GM12878 (cell line): ENCODE results near the gene MT1H. TPM values are rescaled to one million over a fixed set of nuclear protein-coding genes. Genes with fewer than 3 reads are reported as not detected.

Experiments
- ATAC-seq: fragments of 200-7000 bp; cut with Tn5 transposase; 3 replicates; pipeline ENCODE4 v1.9.1; 2020; ENCODE audit warnings: mild to moderate bottlenecking, moderate library complexity
- BruUV-seq: library from RNA; stranded (reverse); fragments of 400-500 nt; replicated peaks from 2 replicates; lab custom pipeline; 2021; lab: Mats Ljungman, UMichigan
- CTCF ChIA-PET: fragments of 300-600 bp; sonication (Branson Sonifier 250); formaldehyde crosslinking; extraction: SDS; loops from one replicate; lab custom pipeline; 2021; ENCODE audit warnings: inconsistent platforms; lab: Yijun Ruan, JAX
- POLR2A ChIA-PET: fragments of 350-600 bp; formaldehyde crosslinking; extraction: SDS; loops from one replicate; lab custom pipeline; 2021; ENCODE audit warnings: inconsistent platforms; lab: Charles Lee
- RAD21 ChIA-PET: fragments of 300-600 bp; sonication (Branson Sonifier 250); formaldehyde crosslinking; loops from one replicate; lab custom pipeline; 2023; ENCODE audit warnings: antibody characterized with exemption; ENCODE audit not compliant: unreplicated experiment; lab: Charles Lee
- SMC1A ChIA-PET: fragments of 300-600 bp; sonication (Branson Sonifier 250); formaldehyde crosslinking; loops from one replicate; lab custom pipeline; 2023; ENCODE audit not compliant: unreplicated experiment, uncharacterized antibody; lab: Charles Lee
- DNase-seq: peaks from one replicate; pipeline ENCODE4 v3.0.0-alpha.2; 2011; ENCODE audit warnings: low read depth, low spot score
- FAIRE-seq: peaks from 3 replicates; lab custom pipeline; 2011; peaks lifted over from hg19 to GRCh38; lab: Jason Lieb, UNC
- H2AFZ ChIP-seq: 2 replicates; pipeline ENCODE4 v1.6.0; 2011; ENCODE audit warnings: low read depth, low read length, control low read depth; ENCODE audit not compliant: control insufficient read depth
- H3K27ac ChIP-seq: 2 replicates; pipeline ENCODE4 v1.5.1; 2011; ENCODE audit warnings: control low read depth; ENCODE audit not compliant: control insufficient read depth, insufficient read depth
- H3K27me3 ChIP-seq, 2 experiments: replicated peaks in 1 of 2; 2 replicates each; pipeline versions ENCODE4 v1.6.0 to v1.6.1; 2011; ENCODE audit warnings: low read length in 1 of 2; ENCODE audit not compliant: control insufficient read depth in 2 of 2, insufficient read depth in 2 of 2
- H3K36me3 ChIP-seq, 2 experiments: 2 replicates each; pipeline ENCODE4 v1.5.1; 2011; ENCODE audit warnings: low read length in 1 of 2; ENCODE audit not compliant: control insufficient read depth in 2 of 2, insufficient read depth in 2 of 2
- H3K4me1 ChIP-seq: 2 replicates; pipeline ENCODE4 v1.6.1; 2011; ENCODE audit warnings: mild to moderate bottlenecking, low read length, moderate library complexity, mixed read lengths; ENCODE audit not compliant: control insufficient read depth, insufficient read depth
- H3K4me2 ChIP-seq: 2 replicates; pipeline ENCODE4 v1.6.0; 2011; ENCODE audit warnings: control low read depth; ENCODE audit not compliant: control insufficient read depth, insufficient read depth
- H3K4me3 ChIP-seq: fragments of 200-600 bp; sonication (generic); 2 replicates; pipeline ENCODE4 v1.5.1; 2016
- H3K79me2 ChIP-seq: 2 replicates; pipeline ENCODE4 v1.6.0; 2011; ENCODE audit warnings: low read length; ENCODE audit not compliant: control insufficient read depth, insufficient read depth
- H3K9ac ChIP-seq: 2 replicates; pipeline ENCODE4 v1.8.0; 2011; ENCODE audit warnings: low read length, control low read depth, mixed read lengths; ENCODE audit not compliant: control insufficient read depth, insufficient read depth
- H3K9me3 ChIP-seq: replicated peaks from 3 replicates; pipeline ENCODE4 v1.5.1; 2011; ENCODE audit warnings: mild to moderate bottlenecking, low read length; ENCODE audit not compliant: control insufficient read depth, insufficient read depth
- H4K20me1 ChIP-seq: 2 replicates; pipeline ENCODE4 v1.6.0; 2011; ENCODE audit not compliant: control insufficient read depth, insufficient read depth
- CBX3 ChIP-seq: fragments of 200-600 bp; sonication (generic); IDR thresholded peaks from 2 replicates; pipeline ENCODE4 v1.6.1; 2016; ENCODE audit warnings: low read depth, borderline replicate concordance
- MEF2B ChIP-seq: fragments of 450-650 bp; IDR thresholded peaks from 2 replicates; pipeline ENCODE4 v1.6.1; 2018; ENCODE audit warnings: mild to moderate bottlenecking, moderate library complexity; ENCODE audit not compliant: partially characterized antibody, poor library complexity, severe bottlenecking
- MYC ChIP-seq: IDR thresholded peaks from 2 replicates; pipeline ENCODE4 v1.6.1; 2011; ENCODE audit warnings: mild to moderate bottlenecking, low read length, moderate library complexity, inconsistent platforms; ENCODE audit not compliant: insufficient read depth, insufficient replicate concordance, insufficient read length, severe bottlenecking
- SMAD1 ChIP-seq: fragments of 450-650 bp; IDR thresholded peaks from 2 replicates; pipeline ENCODE4 v1.6.1; 2018; ENCODE audit warnings: mild to moderate bottlenecking, low read depth; ENCODE audit not compliant: partially characterized antibody
- WGBS: methylation state at CpG from one replicate; pipeline ENCODE4 v1.1.6; 2016; ENCODE audit warnings: low lambda C conversion rate; ENCODE audit not compliant: insufficient replicate concordance, insufficient coverage; ENCODE audit errors: missing lambda C conversion rate; 5-methylcytosine and 5-hydroxymethylcytosine counted together
- in situ Hi-C: fragments of 300-500 bp; cut with MboI; formaldehyde crosslinking; loops from 9 replicates; pipeline ENCODE4 v1.14.3; 2018; ENCODE audit warnings: mixed read lengths
- intact Hi-C: fragments of 100-400 bp; cut with micrococcal nuclease; formaldehyde crosslinking; loops from one replicate; pipeline ENCODE4 v1.14.2; 2022; ENCODE audit not compliant: unreplicated experiment
- polyA plus RNA-seq, 11 experiments: library from polyadenylated mRNA; depleted of rRNA in 4 of 11; unstranded in 6 of 11; stranded (reverse) in 5 of 11; fragments of >200 nt; fragmentation: Nextera tagmentation in 4 of 11; fragmentation: Illumina TruSeq in 1 of 11; extraction: Ambion mirVana in 4 of 11; extraction: Trizol in 1 of 11; gene quantifications; 1 replicate in 1 of 11; 2 replicates in 10 of 11; pipeline versions ENCODE4 v1.2.1 to v1.2.3, GENCODE V29; 2011 to 2016; ENCODE audit warnings: inconsistent platforms in 2 of 11, missing spikeins in 2 of 11, low read depth in 1 of 11
- total RNA-seq, 4 experiments: library from RNA; depleted of rRNA in 3 of 4; stranded (reverse); fragments of >200 nt in 3 of 4; fragmentation: Illumina TruSeq in 1 of 4; extraction: Trizol in 1 of 4; gene quantifications; 2 replicates each; pipeline versions ENCODE4 v1.2.1 to v1.2.3, GENCODE V29; 2013 to 2021
- TF ChIP-seq, protein P1 (sequence below): IDR thresholded peaks from 2 replicates; pipeline ENCODE4 v1.6.1; 2012; ENCODE audit warnings: low read depth, low read length, improper control_type of control experiment

The MT1H gene
- total and polyA plus RNA-seq, 10 of the 15 experiments (the other 5 are each of a cell fraction or from before 2014, with no cell fraction given) = 0.40 to 6.0 (median 1.1) TPM; not detected in 2

DNA sequence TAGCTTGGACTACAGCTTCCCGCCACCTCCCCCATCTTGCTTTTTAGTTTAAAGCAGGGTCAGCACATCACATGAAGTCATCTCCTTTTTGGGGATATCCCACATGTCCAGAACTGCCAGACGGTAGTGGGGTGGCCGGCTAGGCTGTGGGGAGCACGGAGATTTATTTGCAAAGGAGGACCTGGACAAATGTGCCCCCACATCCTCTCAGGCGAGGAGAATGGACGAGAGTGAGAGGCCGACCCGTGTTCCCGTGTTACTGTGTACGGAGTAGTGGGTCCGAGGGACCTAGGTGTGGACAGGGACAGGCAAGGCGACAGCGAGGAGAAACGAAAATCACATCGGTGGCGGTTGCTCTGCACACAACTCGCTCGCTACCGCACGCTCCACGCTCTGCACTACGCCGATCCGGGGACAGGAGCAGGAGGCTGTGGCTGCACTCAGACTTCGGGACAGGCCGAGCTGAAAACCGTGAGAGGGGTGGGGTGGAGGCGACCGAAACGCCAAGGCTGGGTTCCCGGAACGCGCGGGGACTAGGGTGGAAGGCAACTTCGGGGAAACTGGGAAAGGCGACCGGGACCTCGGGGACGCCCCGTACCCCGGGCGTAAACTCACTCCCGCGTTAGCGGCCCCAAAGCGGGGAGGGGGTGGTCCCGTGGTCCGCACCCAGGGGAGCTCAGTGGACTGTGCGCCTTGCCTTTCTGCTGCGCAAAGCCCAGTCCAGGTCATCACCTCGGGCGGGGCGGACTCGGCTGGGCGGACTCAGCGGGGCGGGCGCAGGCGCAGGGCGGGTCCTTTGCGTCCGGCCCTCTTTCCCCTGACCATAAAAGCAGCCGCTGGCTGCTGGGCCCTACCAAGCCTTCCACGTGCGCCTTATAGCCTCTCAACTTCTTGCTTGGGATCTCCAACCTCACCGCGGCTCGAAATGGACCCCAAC lies 31.5 kb upstream of the MT1H start, which contains the start of gene MT1A:
TSS of gene MT1A (plus strand) at position 853 of the 937 bp plus-strand sequence. CDS start at position 926, 73 bp downstream.
- POLR2A ChIA-PET = no interaction called here
- no peak for FAIRE-seq
- Histone ChIP-seq H3K79me2 (no peaks in the 10 kb centered on the region), H3K4me2 (no peak within 1 kb of the TSS), H4K20me1 (no peaks in the 10 kb centered on the region), H3K27ac (no peak within 1 kb of the TSS), H3K9ac (no peak within 1 kb of the TSS), H2AFZ (no peak within 1 kb of the TSS), H3K36me3 (no peaks in the 10 kb centered on the region), H3K4me3 (no peak within 1 kb of the TSS), H3K9me3 (no peaks in the 10 kb centered on the region), H3K4me1 (no peaks in the 10 kb centered on the region)
- SMC1A ChIA-PET = no interaction called here
- in situ Hi-C loops = no loop called here
- DNase-seq = no peak
- no peak; the same call in 2 of the 3 replicates for ATAC-seq
- RAD21 ChIA-PET = no interaction called here
- TF ChIP-seq, protein P1, sequence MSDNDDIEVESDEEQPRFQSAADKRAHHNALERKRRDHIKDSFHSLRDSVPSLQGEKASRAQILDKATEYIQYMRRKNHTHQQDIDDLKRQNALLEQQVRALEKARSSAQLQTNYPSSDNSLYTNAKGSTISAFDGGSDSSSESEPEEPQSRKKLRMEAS = no peak
- no peak for TF ChIP-seq MEF2B
- TF ChIP-seq MYC = no peak
- TF ChIP-seq, all 136 proteins: peak for 0
- intact Hi-C loops = no loop called here
- no TSS peak for BruUV-seq
- CTCF ChIA-PET = interaction anchor here (0.9 kb wide), 1 partner anchor 37 kb away, joined by 4 read pairs; no protein-coding TSS in a partner anchor
- H3K27me3 ChIP-seq = peaks cover 6 to 23% of the 10 kb centered on the region in 2 experiments
- 29% methylated on average over 64 of the region's 68 CpGs for WGBS

DNA sequence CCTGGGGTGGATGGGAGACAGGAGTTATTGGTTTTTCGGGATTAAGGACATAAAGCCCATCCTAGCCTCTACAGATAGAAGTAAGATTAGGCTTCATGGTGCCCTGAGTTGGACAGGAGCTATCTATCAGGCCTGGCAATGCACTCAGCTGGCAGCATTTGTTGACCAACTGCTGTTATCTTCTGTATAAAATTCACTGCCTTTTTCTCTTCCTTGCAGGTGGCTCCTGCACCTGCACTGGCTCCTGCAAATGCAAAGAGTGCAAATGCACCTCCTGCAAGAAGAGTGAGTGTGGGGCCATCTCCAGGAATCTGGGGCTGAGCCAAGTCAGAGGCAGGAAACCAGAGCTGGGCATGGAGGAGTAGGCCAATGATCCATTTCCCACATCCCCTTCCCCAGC lies 30.6 kb upstream of the MT1H start:
- ATAC-seq = no peak
- no peaks in the 10 kb centered on the region for H3K9me3 ChIP-seq
- H3K4me2 ChIP-seq = no peak overlapping the region
- DNase-seq = no peak
- no peak for TF ChIP-seq CBX3
- TF ChIP-seq SMAD1 = no peak
- BruUV-seq = no TSS peak
- H2AFZ ChIP-seq = no peak overlapping the region
- no peak overlapping the region for H3K4me3 ChIP-seq
- WGBS = 8% methylated on average over 1 of the region's 1 CpG
- POLR2A ChIA-PET = no interaction called here
- H3K27ac ChIP-seq = no peak overlapping the region
- no peaks in the 10 kb centered on the region for H3K36me3 ChIP-seq
- intact Hi-C loops = no loop called here
- no peaks in the 10 kb centered on the region for H3K79me2 ChIP-seq
- H3K9ac ChIP-seq = no peak overlapping the region
- H4K20me1 ChIP-seq = no peaks in the 10 kb centered on the region
- H3K4me1 ChIP-seq = no peaks in the 10 kb centered on the region
- in situ Hi-C loops = no loop called here
- RAD21 ChIA-PET = no interaction called here
- CTCF ChIA-PET = no interaction called here
- SMC1A ChIA-PET = no interaction called here
- peaks cover 12 to 23% of the 10 kb centered on the region in 2 experiments; a peak in 3 of 4 replicates for H3K27me3 ChIP-seq
- FAIRE-seq = no peak
